Small intestine (tissue), 7 donors: ENCODE data around the gene ZNF2. TPM values are rescaled to one million over a fixed set of nuclear protein-coding genes. Genes with fewer than 3 reads are reported as not detected.

Experiments
- DNase-seq, 2 donors: peaks; one replicate each; pipeline versions ENCODE4 v3.0.0 to v3.0.0-alpha.2; 2013
- FAIRE-seq: peaks from 2 replicates; lab custom pipeline; 2012; peaks lifted over from hg19 to GRCh38; lab: Jason Lieb, UNC
- H3K27ac ChIP-seq, 3 donors: one replicate each; pipeline ENCODE4 v1.5.1; 2013; ENCODE audit warnings: low read length in 2 of 3, mild to moderate bottlenecking in 2 of 3, control low read depth in 1 of 3, inconsistent platforms in 1 of 3, low read depth in 1 of 3, moderate library complexity in 1 of 3
- H3K27me3 ChIP-seq, 3 donors: one replicate each; pipeline ENCODE4 v1.6.1; 2013; ENCODE audit warnings: low read length in 3 of 3, inconsistent platforms in 1 of 3; ENCODE audit not compliant: control insufficient read depth in 3 of 3, insufficient read depth in 3 of 3
- H3K36me3 ChIP-seq, 3 donors: one replicate each; pipeline ENCODE4 v1.6.1; 2013; ENCODE audit warnings: low read length in 3 of 3, inconsistent platforms in 1 of 3, low read depth in 1 of 3, mild to moderate bottlenecking in 1 of 3, moderate library complexity in 1 of 3; ENCODE audit not compliant: control insufficient read depth in 3 of 3, insufficient read depth in 2 of 3
- H3K4me1 ChIP-seq, 3 donors: one replicate each; pipeline ENCODE4 v1.6.1; 2013; ENCODE audit warnings: low read length in 2 of 3, inconsistent platforms in 1 of 3, low read depth in 1 of 3, mild to moderate bottlenecking in 1 of 3, moderate library complexity in 1 of 3; ENCODE audit not compliant: control insufficient read depth in 3 of 3, insufficient read depth in 2 of 3
- H3K4me3 ChIP-seq, 3 donors: one replicate each; pipeline ENCODE4 v1.5.1; 2013; ENCODE audit warnings: low read length in 3 of 3, control low read depth in 1 of 3, inconsistent platforms in 1 of 3, low read depth in 1 of 3, mild to moderate bottlenecking in 1 of 3, moderate library complexity in 1 of 3
- H3K9me3 ChIP-seq, 2 donors: one replicate each; pipeline ENCODE4 v1.6.1; 2013; ENCODE audit warnings: low read depth in 1 of 2, low read length in 1 of 2; ENCODE audit not compliant: control insufficient read depth in 2 of 2, insufficient read depth in 1 of 2
- WGBS, 3 donors: extraction: QIAGEN DNeasy Blood & Tissue Kit; methylation state at CpG; one replicate each; pipeline ENCODE4 v1.1.7; 2013; 5-methylcytosine and 5-hydroxymethylcytosine counted together
- polyA plus RNA-seq, 4 donors: library from polyadenylated mRNA; stranded (reverse) in 3 of 4; unstranded in 1 of 4; fragments of 200-250 nt in 3 of 4; fragments of 120-200 nt in 1 of 4; gene quantifications; one replicate each; pipeline versions ENCODE4 v1.2.1 to v1.2.3, GENCODE V29; 2013
- donor health status: healthy with polysubstance abuse.
- donor health status: control.
- donor health status: control.
- donor health status: Bipolar disorder and iron deficiency.
- donor health status: healthy.

ZNF2 gene
- polyA plus RNA-seq, 4 donors: 1.1 to 4.2 (median 1.6) TPM

DNA sequence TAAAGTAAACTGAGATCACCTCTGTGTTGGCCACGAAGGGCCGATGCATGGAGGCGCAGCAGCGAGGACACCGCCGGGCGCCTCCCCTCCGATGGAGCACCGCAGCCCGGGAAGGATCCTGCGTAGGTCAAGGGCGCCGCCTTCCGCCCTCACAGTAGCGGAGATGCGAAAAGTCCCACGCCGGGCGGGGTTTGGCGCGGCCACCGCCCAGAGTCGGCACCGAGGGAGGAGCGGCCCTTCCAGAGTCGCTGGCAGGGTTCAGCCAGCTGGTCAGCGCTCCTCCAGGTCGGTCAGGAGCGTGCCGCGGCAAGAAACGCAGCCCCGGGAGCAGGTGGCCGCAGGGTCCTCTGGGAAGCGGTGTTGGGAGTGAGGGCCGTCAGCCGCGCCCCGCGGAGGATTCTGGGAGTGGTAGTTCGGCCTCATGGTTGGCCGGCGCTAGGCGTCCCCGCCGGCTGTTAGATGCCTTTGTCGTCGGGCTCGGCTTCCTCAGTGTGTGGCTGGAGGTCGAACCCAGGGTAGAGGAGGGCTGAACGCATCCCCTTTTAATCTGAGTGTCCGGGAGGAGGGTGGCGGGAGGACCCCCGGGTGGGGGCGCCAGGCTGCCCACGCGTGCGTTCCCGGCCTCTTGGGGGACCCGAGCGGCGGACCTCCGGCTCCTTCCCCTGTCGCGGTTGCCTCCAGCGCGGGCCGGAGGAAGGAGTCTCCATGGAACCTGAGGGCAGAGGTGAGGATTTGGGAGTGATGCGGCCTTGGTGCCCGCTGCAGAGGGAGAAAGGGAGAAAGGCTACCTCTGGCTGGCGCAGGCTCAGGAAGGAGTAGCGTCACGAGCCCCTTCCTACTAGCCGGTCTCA lies 41.7 kb downstream of the ZNF2 start, which contains the start of gene ZNF892:
Gene ZNF892 (plus strand): TSS at position 411 of the 851 bp plus-strand sequence. CDS start 295 bp downstream, at position 706.
- peaks cover 0 to 4% (median 0%) of the 10 kb centered on the region in 3 donors for H3K4me1 ChIP-seq
- DNase-seq (peak; percentile 92 to 96), FAIRE-seq (no peak)
- peak within 1 kb of the TSS; percentile 77 to 93 (median 80) for H3K27ac ChIP-seq
- H3K36me3 ChIP-seq: peaks cover 0 to 7% (median 2%) of the 10 kb centered on the region in 3 donors
- no peaks in the 10 kb centered on the region for H3K27me3 ChIP-seq
- H3K9me3 ChIP-seq: peaks cover 0 to 21% of the 10 kb centered on the region in 2 donors
- 1 to 2% (median 2%) methylated on average over 70 to 74 of the region's 74 CpGs for WGBS, 3 donors
- H3K4me3 ChIP-seq: peak within 1 kb of the TSS; percentile 61 to 76 (median 67)

DNA sequence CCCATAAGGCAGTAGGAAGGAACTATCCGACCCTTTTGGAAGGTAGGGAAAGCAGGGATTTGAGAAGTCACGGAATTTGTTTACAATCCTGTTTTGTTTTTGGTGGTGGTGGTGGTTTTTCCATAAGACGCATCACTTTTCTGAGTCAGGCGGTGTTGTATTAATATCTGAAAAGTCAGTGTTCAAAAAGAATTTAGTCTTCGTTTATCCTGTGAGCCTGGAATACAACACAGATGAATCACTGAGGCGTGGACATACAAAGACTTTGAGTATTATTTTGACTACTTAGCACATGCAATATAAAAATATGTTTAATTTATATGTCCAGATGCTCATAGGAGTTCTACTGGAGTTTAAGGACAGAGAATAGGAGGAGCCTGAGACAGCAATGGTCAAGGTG lies 42.5 kb downstream of the ZNF2 start:
- DNase-seq: no peak
- Histone ChIP-seq H3K9me3 (peaks cover 0 to 26% of the 10 kb centered on the region in 2 donors), H3K36me3 (peaks cover 0 to 8% (median 7%) of the 10 kb centered on the region in 3 donors), H3K4me1 (peaks cover 0 to 4% (median 0%) of the 10 kb centered on the region in 3 donors), H3K27ac (no peak overlapping the region), H3K27me3 (no peaks in the 10 kb centered on the region), H3K4me3 (peak overlapping the region in 2 of 3 donors; percentile 67 to 76)
- 67 to 78% (median 75%) methylated on average over 6 of the region's 6 CpGs for WGBS, 3 donors
- no peak for FAIRE-seq

DNA sequence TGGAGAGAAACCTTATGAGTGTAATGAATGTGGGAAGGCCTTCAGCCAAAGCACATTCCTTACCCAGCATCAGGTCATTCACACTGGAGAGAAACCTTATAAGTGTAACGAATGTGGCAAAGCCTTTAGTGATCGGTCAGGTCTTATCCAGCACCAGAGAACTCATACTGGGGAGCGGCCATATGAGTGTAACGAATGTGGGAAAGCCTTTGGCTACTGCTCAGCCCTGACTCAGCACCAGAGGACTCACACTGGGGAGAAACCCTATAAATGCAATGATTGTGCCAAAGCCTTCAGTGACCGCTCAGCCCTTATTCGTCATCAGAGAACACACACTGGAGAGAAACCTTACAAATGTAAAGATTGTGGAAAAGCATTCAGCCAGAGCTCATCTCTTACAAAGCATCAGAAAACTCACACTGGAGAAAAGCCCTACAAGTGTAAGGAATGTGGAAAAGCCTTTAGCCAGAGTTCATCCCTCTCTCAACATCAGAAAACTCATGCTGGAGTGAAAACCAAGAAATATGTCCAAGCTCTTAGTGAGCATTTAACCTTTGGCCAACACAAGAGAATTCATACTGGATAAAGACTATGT lies 49.5 kb downstream of the ZNF2 start:
- no peak for FAIRE-seq
- DNase-seq: no peak
- peaks cover 4 to 61% of the 10 kb centered on the region in 2 donors for H3K9me3 ChIP-seq
- H3K27me3 ChIP-seq: no peaks in the 10 kb centered on the region
- H3K4me1 ChIP-seq: no peaks in the 10 kb centered on the region
- H3K4me3 ChIP-seq: no peak overlapping the region
- H3K27ac ChIP-seq: no peak overlapping the region
- WGBS, 3 donors: 98 to 99% (median 98%) methylated on average over 6 of the region's 6 CpGs
- peaks cover 4 to 23% (median 7%) of the 10 kb centered on the region in 3 donors for H3K36me3 ChIP-seq

DNA sequence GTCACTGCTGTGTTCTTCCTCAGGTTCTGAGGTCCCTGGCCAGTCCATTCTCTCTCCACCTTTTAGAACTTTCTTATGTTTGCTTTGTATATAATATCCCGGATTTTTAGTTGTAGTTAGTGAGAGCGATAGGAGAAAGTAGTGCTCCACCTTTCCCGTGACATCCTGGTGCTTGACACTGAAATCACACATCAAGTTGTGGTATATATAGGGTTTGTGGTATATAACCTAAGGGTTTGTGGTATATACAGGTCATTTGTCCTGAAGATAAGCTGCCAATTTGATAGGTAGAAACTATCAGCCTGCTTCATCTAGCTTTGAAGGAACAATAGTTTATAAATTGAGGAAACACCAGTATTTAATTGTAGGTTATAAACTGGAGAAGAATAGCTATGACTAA lies 54.8 kb downstream of the ZNF2 start:
- no peak for FAIRE-seq
- DNase-seq: no peak
- Histone ChIP-seq H3K27me3 (no peaks in the 10 kb centered on the region), H3K9me3 (peaks cover 2 to 59% of the 10 kb centered on the region in 2 donors), H3K4me3 (no peak overlapping the region), H3K36me3 (peaks cover 0 to 2% (median 0%) of the 10 kb centered on the region in 3 donors), H3K4me1 (no peaks in the 10 kb centered on the region), H3K27ac (no peak overlapping the region)
- 93 to 99% (median 98%) methylated on average over 3 of the region's 3 CpGs for WGBS, 3 donors

DNA sequence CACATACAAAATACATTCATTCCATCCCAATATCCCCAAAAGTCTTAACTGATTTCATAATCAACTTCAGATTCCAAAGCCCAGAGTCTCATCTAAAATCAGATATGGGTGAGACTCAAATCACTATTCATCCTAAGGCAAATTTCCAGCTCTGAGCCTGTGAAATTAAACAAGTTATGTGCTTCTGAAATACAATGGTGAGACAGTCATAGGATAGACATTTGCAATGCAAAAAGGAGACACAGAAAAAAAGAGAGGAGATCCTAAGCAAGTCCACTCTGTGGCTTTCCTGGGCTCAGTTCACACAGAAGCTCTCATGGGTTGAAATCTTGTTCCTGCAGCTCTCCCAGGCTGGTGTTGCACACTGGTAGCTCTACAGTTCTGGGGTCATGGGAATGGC lies 60.0 kb downstream of the ZNF2 start:
- peaks cover 0 to 24% of the 10 kb centered on the region in 2 donors for H3K9me3 ChIP-seq
- no peak for FAIRE-seq
- no peaks in the 10 kb centered on the region for H3K27me3 ChIP-seq
- H3K4me3 ChIP-seq: no peak overlapping the region
- H3K4me1 ChIP-seq: no peaks in the 10 kb centered on the region
- no peak overlapping the region for H3K27ac ChIP-seq
- no peak for DNase-seq
- peaks cover 0 to 2% (median 0%) of the 10 kb centered on the region in 3 donors for H3K36me3 ChIP-seq

DNA sequence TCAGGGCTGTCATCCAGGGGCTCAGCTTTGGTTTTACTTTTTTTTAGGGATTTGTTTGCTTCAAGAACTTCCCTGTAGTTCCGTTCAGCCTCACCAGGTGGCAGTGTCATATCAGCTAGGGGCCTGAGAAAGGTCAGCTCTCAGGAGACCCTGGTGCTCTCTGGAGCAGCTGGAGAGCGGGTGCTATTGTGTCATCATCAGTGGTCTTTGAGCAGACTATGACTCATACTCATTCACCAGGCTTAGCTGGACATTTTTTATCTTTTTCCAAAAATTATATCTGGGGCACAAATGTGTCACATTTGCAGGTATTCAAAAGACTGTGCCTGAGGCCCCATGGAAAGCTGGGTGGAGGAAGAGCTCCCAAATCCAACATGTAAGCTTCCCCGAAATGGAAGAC lies 66.1 kb downstream of the ZNF2 start:
- H3K4me3 ChIP-seq: no peak overlapping the region
- FAIRE-seq (no peak), DNase-seq (peak; percentile 55 to 66)
- WGBS, 3 donors: 26 to 48% (median 37%) methylated on average over 3 of the region's 3 CpGs
- H3K27ac ChIP-seq: no peak overlapping the region
- H3K27me3 ChIP-seq: no peaks in the 10 kb centered on the region
- peaks cover 0 to under 1% of the 10 kb centered on the region in 2 donors for H3K9me3 ChIP-seq
- no peaks in the 10 kb centered on the region for H3K36me3 ChIP-seq
- H3K4me1 ChIP-seq: no peaks in the 10 kb centered on the region

DNA sequence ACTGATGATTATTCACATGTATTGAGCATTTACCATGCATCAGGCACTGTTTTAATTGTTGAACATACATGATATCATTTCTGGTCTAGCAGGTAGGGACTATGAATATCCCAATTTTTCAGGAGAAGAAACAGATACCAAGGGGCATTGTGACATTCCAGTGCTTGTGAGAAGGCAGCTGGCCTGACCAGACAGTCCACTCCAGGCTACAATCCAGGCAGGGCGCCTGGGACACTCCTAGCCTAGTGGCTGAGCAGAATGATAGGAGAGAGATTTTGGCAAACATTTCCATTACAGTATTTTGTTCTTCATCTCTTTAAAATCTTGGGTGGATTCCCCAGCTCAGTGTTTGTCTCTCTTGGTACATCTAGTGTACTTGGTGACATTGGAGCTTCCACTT lies 66.6 kb downstream of the ZNF2 start:
- 79 to 90% (median 85%) methylated on average over 1 of the region's 1 CpG for WGBS, 3 donors

More for the DNA sequence above, 66.6 kb downstream of the ZNF2 start:
- Histone ChIP-seq H3K4me3 (no peak overlapping the region), H3K4me1 (no peaks in the 10 kb centered on the region), H3K36me3 (no peaks in the 10 kb centered on the region), H3K27me3 (no peaks in the 10 kb centered on the region), H3K27ac (no peak overlapping the region), H3K9me3 (no peaks in the 10 kb centered on the region)
- FAIRE-seq: no peak
- no peak for DNase-seq
